T-helper 17 cell (primary cell): ENCODE data around the gene PLA2G4F. TPM values are rescaled to one million over a fixed set of nuclear protein-coding genes. Genes with fewer than 3 reads are reported as not detected.
"Not testable (repeated sequence)": the region's sequence is repeated elsewhere in the genome, so short reads cannot be mapped to it uniquely, and the experiment has no call there.

Experiments
- ATAC-seq: fragments of 150-1000 bp; cut with Tn5 transposase; 2 replicates; pipeline ENCODE4 v1.10.0; 2021; ENCODE audit warnings: mild to moderate bottlenecking, moderate library complexity
- DNase-seq, 3 donors: peaks; one replicate each; pipeline versions ENCODE4 v3.0.0 to v3.0.0-alpha.2; 2020 to 2021
- H3K9me3 ChIP-seq: one replicate; pipeline ENCODE4 v1.7.0; 2013; ENCODE audit warnings: low read length, mild to moderate bottlenecking; ENCODE audit not compliant: control insufficient read depth, poor library complexity, severe bottlenecking
- H3K27ac Mint-ChIP-seq: one replicate; pipeline ENCODE4 v1.8.0; 2022; ENCODE audit warnings: mild to moderate bottlenecking, moderate library complexity, mixed read lengths
- H3K27me3 Mint-ChIP-seq: one replicate; pipeline ENCODE4 v1.8.0; 2022; ENCODE audit warnings: mixed read lengths
- H3K36me3 Mint-ChIP-seq: one replicate; pipeline ENCODE4 v1.8.0; 2022; ENCODE audit warnings: low read depth, mixed read lengths
- H3K4me1 Mint-ChIP-seq: one replicate; pipeline ENCODE4 v1.8.0; 2022; ENCODE audit warnings: mild to moderate bottlenecking, mixed read lengths
- H3K4me3 Mint-ChIP-seq: one replicate; pipeline ENCODE4 v1.8.0; 2022; ENCODE audit warnings: mild to moderate bottlenecking, moderate library complexity, mixed read lengths
- total RNA-seq, 4 donors: library from RNA in 2 of 4; stranded (reverse) in 2 of 4; gene quantifications; one replicate each; pipeline ENCODE4 v1.2.3 and lab custom pipeline; 2022 to 2026

The PLA2G4F gene
- total RNA-seq, 2 donors from 2014 or later, result not detected

GRCh38 chr15:42104095-42104891 is 52.1 kb downstream of the PLA2G4F start:
- DNase-seq, result no peak
- H3K4me1 Mint-ChIP-seq, result peaks cover 11% of the 10 kb centered on the region
- H3K36me3 Mint-ChIP-seq, result peaks cover 2% of the 10 kb centered on the region

DNA sequence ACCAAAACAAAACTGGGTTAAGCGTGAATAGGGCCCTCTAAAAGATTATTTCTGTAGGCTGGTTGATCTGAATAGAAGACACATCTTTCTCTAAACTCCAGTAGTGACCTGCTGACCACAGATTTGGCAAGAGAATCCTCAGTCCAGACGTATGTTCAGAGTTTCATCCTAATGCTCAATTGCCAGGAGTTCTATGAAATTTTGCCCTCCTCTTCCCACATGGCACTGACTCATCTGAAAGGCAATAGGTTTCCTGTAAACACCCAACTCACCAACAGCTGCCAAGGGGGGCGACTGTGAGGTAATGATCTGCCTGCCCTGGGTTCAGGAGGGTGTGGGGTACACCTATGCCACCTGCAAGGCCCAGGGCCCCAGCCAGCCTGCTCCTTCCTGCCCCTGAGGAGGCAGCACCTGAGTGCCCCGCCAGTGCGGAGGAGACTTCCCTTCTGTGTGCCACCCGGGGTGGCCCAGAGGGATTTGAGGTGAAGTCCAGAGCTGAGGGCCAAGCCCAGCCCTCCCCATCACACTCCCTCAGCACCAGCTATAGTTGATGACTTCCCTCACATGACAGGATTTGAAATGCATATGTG is 53.7 kb downstream of the PLA2G4F start:
- H3K4me1 Mint-ChIP-seq, result peaks cover 11% of the 10 kb centered on the region
- H3K9me3 ChIP-seq, result no peaks in the 10 kb centered on the region
- no peak for DNase-seq
- peaks cover 50% of the 10 kb centered on the region for H3K27me3 Mint-ChIP-seq
- no peak for ATAC-seq
- no peak overlapping the region for H3K27ac Mint-ChIP-seq
- peaks cover 2% of the 10 kb centered on the region for H3K36me3 Mint-ChIP-seq
- H3K4me3 Mint-ChIP-seq, result no peak overlapping the region

More at GRCh38 chr15:42104095-42104891, 52.1 kb downstream of the PLA2G4F start:
- Mint-ChIP-seq H3K27ac (no peak overlapping the region), H3K27me3 (peaks cover 56% of the 10 kb centered on the region), H3K4me3 (no peak overlapping the region)
- ATAC-seq, result no peak
- H3K9me3 ChIP-seq, result no peaks in the 10 kb centered on the region

GRCh38 chr15:42101861-42102260 is 54.6 kb downstream of the PLA2G4F start:
- no peak overlapping the region for H3K4me3 Mint-ChIP-seq
- peaks cover 6% of the 10 kb centered on the region for H3K4me1 Mint-ChIP-seq
- no peak for DNase-seq
- no peak for ATAC-seq
- peaks cover 52% of the 10 kb centered on the region for H3K27me3 Mint-ChIP-seq
- H3K27ac Mint-ChIP-seq, result no peak overlapping the region
- H3K36me3 Mint-ChIP-seq, result no peaks in the 10 kb centered on the region
- no peaks in the 10 kb centered on the region for H3K9me3 ChIP-seq

GRCh38 chr15:42100021-42100800 is 56.2 kb downstream of the PLA2G4F start:
- Mint-ChIP-seq H3K27me3 (peaks cover 41% of the 10 kb centered on the region), H3K36me3 (no peaks in the 10 kb centered on the region), H3K4me3 (no peak overlapping the region), H3K4me1 (peaks cover 6% of the 10 kb centered on the region), H3K27ac (no peak overlapping the region)
- H3K9me3 ChIP-seq, result no peaks in the 10 kb centered on the region
- DNase-seq (no peak), ATAC-seq (no peak)

GRCh38 chr15:42097018-42097417 is 59.4 kb downstream of the PLA2G4F start:
- ATAC-seq, result no peak
- H3K9me3 ChIP-seq, result no peaks in the 10 kb centered on the region

GRCh38 chr15:42094512-42094963 is 61.9 kb downstream of the PLA2G4F start, which contains the start of gene PLA2G4D:
TSS of gene PLA2G4D (minus strand) at chr15:42094562. CDS start at chr15:42094459, 103 bp downstream.
- H3K4me3 Mint-ChIP-seq, result no peak within 1 kb of the TSS
- no peaks in the 10 kb centered on the region for H3K36me3 Mint-ChIP-seq

More at GRCh38 chr15:42097018-42097417, 59.4 kb downstream of the PLA2G4F start:
- H3K27ac Mint-ChIP-seq, result no peak overlapping the region
- H3K4me3 Mint-ChIP-seq, result no peak overlapping the region
- DNase-seq, result no peak
- H3K36me3 Mint-ChIP-seq, result no peaks in the 10 kb centered on the region
- peaks cover 9% of the 10 kb centered on the region for H3K4me1 Mint-ChIP-seq
- peaks cover 44% of the 10 kb centered on the region for H3K27me3 Mint-ChIP-seq

DNA sequence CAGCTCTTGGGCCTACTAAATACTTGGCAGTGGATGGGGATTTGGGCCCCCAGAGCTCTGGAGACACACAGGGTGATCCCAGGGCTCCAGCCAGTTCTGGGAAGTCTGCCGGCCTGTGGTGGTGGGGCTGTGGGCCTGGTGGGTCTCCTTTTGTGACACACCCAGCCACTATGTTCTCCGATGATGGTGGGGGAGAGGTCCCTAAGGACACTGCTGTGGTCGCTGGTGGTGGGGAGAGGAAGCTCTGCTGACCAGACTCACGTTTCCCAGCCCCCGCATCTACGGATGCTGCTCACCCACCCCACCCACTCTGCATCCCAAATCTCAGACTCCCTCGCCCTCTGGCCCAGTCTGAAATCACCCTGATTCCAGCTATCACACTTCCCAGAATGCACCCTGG is 62.5 kb downstream of the PLA2G4F start:
- no peak overlapping the region for H3K4me3 Mint-ChIP-seq
- H3K27me3 Mint-ChIP-seq, result peaks cover 50% of the 10 kb centered on the region
- H3K9me3 ChIP-seq, result no peaks in the 10 kb centered on the region
- no peaks in the 10 kb centered on the region for H3K36me3 Mint-ChIP-seq
- no peak for ATAC-seq
- peaks cover 6% of the 10 kb centered on the region for H3K4me1 Mint-ChIP-seq
- H3K27ac Mint-ChIP-seq, result no peak overlapping the region
- no peak for DNase-seq

More at GRCh38 chr15:42094512-42094963, 61.9 kb downstream of the PLA2G4F start, which contains the start of gene PLA2G4D:
- Mint-ChIP-seq H3K27ac (no peak within 1 kb of the TSS), H3K4me1 (peaks cover 6% of the 10 kb centered on the region), H3K27me3 (peaks cover 50% of the 10 kb centered on the region)
- DNase-seq (no peak), ATAC-seq (no peak)
- no peaks in the 10 kb centered on the region for H3K9me3 ChIP-seq

- Mint-ChIP-seq H3K4me3 (no peak overlapping the region), H3K27me3 (peaks cover 48% of the 10 kb centered on the region), H3K4me1 (peaks cover 6% of the 10 kb centered on the region), H3K27ac (peak overlapping the region; percentile 54), H3K36me3 (no peaks in the 10 kb centered on the region)
- H3K9me3 ChIP-seq, result no peaks in the 10 kb centered on the region
- no peak for DNase-seq
- no peak for ATAC-seq
These were observed 63.8 kb downstream of the PLA2G4F start for GRCh38 chr15:42092398-42093318.

- peaks cover 48% of the 10 kb centered on the region for H3K27me3 Mint-ChIP-seq
- peak overlapping the region; percentile 54 for H3K27ac Mint-ChIP-seq
- not testable (repeated sequence) for ATAC-seq, DNase-seq, H3K9me3 ChIP-seq, H3K36me3 Mint-ChIP-seq, H3K4me3 Mint-ChIP-seq, H3K4me1 Mint-ChIP-seq
These were observed 64.6 kb downstream of the PLA2G4F start for GRCh38 chr15:42091753-42092397.

DNA sequence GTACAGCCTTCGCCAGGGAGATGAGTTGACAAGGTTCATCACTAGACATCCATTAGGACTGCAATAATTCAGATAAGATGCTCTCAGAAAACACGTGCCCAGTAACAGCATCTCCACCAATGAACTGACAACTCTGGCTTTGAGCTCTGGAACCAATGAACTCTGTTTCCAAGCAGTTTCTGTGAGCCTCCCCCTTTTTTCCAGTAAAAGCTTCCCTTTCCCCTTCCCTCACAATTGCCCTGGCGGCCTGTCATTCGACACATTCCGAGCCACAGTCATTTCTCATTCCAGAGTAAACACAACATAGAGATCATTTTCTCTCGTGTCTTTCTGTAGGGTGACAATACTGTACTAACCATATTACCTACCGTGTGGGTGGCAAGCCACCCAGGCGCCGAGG is 65.7 kb downstream of the PLA2G4F start:
- no peak overlapping the region for H3K4me3 Mint-ChIP-seq
- H3K36me3 Mint-ChIP-seq, result no peaks in the 10 kb centered on the region
- ATAC-seq (no peak), DNase-seq (no peak)
- peaks cover 9% of the 10 kb centered on the region for H3K4me1 Mint-ChIP-seq
- no peaks in the 10 kb centered on the region for H3K9me3 ChIP-seq
- no peak overlapping the region for H3K27ac Mint-ChIP-seq
- H3K27me3 Mint-ChIP-seq, result peaks cover 47% of the 10 kb centered on the region

DNA sequence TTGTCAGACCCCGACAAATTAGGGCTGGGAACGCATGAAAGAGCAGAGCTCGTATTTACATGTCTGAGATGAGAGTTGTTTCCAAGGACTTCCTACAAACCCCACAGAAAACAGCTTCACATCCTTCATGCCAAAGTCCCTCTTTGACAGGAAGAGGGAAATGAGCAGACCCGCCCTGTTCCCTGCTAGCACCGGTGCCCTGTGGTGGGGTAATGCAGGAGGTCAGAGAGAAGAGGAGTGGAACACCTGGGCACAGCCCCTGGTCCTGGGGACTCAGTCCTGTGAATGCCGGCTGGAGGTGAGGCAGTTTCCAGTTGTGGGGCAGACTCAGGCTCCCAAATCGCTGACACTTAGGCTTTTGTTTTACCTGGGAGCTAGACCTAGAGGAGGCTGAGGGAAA is 66.1 kb downstream of the PLA2G4F start:
- Mint-ChIP-seq H3K4me3 (no peak overlapping the region), H3K27ac (no peak overlapping the region), H3K4me1 (peaks cover 9% of the 10 kb centered on the region)

DNA sequence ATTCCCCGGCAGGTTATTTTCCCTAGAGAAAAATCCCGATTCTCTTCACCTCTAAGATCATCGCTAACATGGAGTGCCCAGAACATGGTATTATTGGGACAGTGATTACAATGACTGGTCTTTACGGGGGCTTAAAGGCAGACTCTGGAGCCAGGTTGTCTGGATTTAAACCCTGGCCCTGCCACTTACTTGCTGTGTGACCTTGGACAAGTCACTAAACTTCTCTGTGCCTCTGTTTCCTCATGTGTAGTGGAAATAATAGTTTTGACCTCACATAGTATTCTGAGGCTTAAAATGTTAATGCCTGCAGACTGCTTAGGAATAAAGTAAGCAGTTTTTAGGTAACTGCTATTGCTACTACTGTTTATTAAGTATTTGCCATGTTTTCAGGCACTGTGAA is 66.5 kb downstream of the PLA2G4F start:
- H3K9me3 ChIP-seq, result no peaks in the 10 kb centered on the region
- DNase-seq, result no peak
- H3K4me3 Mint-ChIP-seq, result no peak overlapping the region
- no peak for ATAC-seq
- no peaks in the 10 kb centered on the region for H3K36me3 Mint-ChIP-seq
- peaks cover 9% of the 10 kb centered on the region for H3K4me1 Mint-ChIP-seq
- peaks cover 47% of the 10 kb centered on the region for H3K27me3 Mint-ChIP-seq
- no peak overlapping the region for H3K27ac Mint-ChIP-seq

More for the DNA sequence above, 66.1 kb downstream of the PLA2G4F start:
- H3K27me3 Mint-ChIP-seq, result peaks cover 47% of the 10 kb centered on the region
- H3K36me3 Mint-ChIP-seq, result no peaks in the 10 kb centered on the region
- ATAC-seq, result no peak
- DNase-seq, result no peak
- no peaks in the 10 kb centered on the region for H3K9me3 ChIP-seq
